NB4 (cell line): Measurements from ENCODE around the gene PACSIN3.

Experiments
- MYC ChIP-seq: IDR thresholded peaks from 2 replicates; pipeline ENCODE4 v1.6.1; 2011; ENCODE audit warnings: low read depth, low read length
- POLR2A ChIP-seq: IDR thresholded peaks from 2 replicates; pipeline ENCODE4 v1.6.1; 2011; ENCODE audit warnings: mild to moderate bottlenecking; ENCODE audit not compliant: insufficient read length; ENCODE audit errors: extremely low read depth
- TF ChIP-seq, protein P1 (sequence below): IDR thresholded peaks from one replicate; pipeline ENCODE4 v1.5.1; 2012; ENCODE audit warnings: low read depth, low read length
- TF ChIP-seq, protein P2 (sequence below): IDR thresholded peaks from 2 replicates; pipeline ENCODE4 v1.6.1; 2011; ENCODE audit warnings: low read depth, low read length

DNA sequence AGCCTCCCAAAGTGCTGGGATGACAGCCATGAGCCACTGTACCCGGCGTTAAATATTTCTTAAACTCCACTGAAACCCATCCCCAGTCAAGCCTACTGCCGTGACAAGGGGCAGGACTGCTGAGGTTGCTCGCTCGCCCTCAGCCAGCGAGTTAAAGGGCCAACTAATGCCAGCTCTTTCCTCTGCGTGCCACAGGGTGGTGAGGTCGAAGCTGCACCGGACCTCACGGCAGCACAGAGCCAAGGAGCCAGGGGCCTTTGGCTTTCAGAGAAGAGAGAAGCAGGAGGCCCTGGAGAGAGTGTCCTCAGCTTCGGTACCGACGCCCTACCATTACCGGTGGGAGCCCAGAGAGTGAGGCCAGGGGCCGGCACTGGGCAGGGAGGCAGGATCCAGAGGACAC is 22.3 kb downstream of the PACSIN3 start:
- TF ChIP-seq POLR2A, result no peak
- TF ChIP-seq, protein P1, sequence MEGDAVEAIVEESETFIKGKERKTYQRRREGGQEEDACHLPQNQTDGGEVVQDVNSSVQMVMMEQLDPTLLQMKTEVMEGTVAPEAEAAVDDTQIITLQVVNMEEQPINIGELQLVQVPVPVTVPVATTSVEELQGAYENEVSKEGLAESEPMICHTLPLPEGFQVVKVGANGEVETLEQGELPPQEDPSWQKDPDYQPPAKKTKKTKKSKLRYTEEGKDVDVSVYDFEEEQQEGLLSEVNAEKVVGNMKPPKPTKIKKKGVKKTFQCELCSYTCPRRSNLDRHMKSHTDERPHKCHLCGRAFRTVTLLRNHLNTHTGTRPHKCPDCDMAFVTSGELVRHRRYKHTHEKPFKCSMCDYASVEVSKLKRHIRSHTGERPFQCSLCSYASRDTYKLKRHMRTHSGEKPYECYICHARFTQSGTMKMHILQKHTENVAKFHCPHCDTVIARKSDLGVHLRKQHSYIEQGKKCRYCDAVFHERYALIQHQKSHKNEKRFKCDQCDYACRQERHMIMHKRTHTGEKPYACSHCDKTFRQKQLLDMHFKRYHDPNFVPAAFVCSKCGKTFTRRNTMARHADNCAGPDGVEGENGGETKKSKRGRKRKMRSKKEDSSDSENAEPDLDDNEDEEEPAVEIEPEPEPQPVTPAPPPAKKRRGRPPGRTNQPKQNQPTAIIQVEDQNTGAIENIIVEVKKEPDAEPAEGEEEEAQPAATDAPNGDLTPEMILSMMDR, result no peak
- TF ChIP-seq, protein P2, sequence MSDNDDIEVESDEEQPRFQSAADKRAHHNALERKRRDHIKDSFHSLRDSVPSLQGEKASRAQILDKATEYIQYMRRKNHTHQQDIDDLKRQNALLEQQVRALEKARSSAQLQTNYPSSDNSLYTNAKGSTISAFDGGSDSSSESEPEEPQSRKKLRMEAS, result no peak
- TF ChIP-seq MYC, result no peak
